Activated CD8-positive, alpha-beta T cell treated with anti-CD3 and anti-CD28 coated beads, Interleukin-2, amount 10 ng/mL, durations not matched to agents 7 days and 5 days (primary cell): ENCODE results near the gene RAPGEF2. TPM values are rescaled to one million over a fixed set of nuclear protein-coding genes. Genes with fewer than 3 reads are reported as not detected.

ENCODE experiments used
- ATAC-seq: fragments of 150-1000 bp; cut with Tn5 transposase; one replicate; pipeline ENCODE4 v1.10.0; 2021; ENCODE audit warnings: moderate library complexity
- CTCF ChIA-PET: fragments of 350-600 bp; sonication (Branson Sonifier 250); formaldehyde crosslinking; loops from one replicate; lab custom pipeline; 2021; ENCODE audit warnings: antibody characterized with exemption; lab: Charles Lee
- POLR2A ChIA-PET: fragments of 350-600 bp; sonication (Branson Sonifier 250); formaldehyde crosslinking; loops from one replicate; lab custom pipeline; 2021; ENCODE audit warnings: antibody characterized with exemption; lab: Charles Lee
- DNase-seq: peaks from one replicate; pipeline ENCODE4 v3.0.0-alpha.2; 2020
- H3K27ac Mint-ChIP-seq: one replicate; pipeline ENCODE4 v1.8.0; 2021; ENCODE audit warnings: mild to moderate bottlenecking, mixed read lengths
- H3K27me3 Mint-ChIP-seq: one replicate; pipeline ENCODE4 v1.8.0; 2021; ENCODE audit warnings: low read depth, mixed read lengths
- H3K36me3 Mint-ChIP-seq: one replicate; pipeline ENCODE4 v1.8.0; 2021; ENCODE audit warnings: low read depth, mixed read lengths
- H3K4me1 Mint-ChIP-seq: one replicate; pipeline ENCODE4 v1.8.0; 2021; ENCODE audit warnings: low read depth, mixed read lengths
- H3K4me3 Mint-ChIP-seq: one replicate; pipeline ENCODE4 v1.8.0; 2021; ENCODE audit warnings: mild to moderate bottlenecking, mixed read lengths
- H3K9me3 Mint-ChIP-seq: one replicate; pipeline ENCODE4 v1.8.0; 2022; ENCODE audit warnings: mixed read lengths; ENCODE audit not compliant: insufficient read depth
- total RNA-seq, 2 experiments: library from RNA; stranded (reverse); gene quantifications; one replicate each; pipeline ENCODE4 v1.2.3, GENCODE V29; 2021

Gene RAPGEF2
- total RNA-seq, 2 experiments from 2014 or later: 10.4 to 12.2 TPM

DNA sequence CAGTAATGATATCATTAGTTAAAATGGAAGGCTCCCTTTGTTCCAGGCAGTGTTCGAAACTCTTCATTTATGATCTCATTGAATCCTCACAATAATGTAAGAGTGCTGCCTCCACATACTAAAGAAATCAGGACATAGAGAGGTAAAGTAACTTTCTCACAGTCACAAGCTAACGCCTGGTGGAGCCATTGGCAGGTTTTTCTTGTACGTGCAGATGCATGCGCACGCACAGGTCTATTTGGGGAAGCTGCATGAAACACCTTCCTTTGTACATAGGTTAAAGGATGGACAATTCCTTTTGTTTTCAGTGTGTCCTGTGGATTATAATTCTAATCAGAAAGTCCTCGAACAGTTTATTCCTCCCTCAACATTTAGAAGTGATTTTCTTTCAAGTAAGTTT lies 176.2 kb downstream of the RAPGEF2 start:
- ATAC-seq: no peak
- no peak overlapping the region for H3K27ac Mint-ChIP-seq
- H3K4me3 Mint-ChIP-seq: no peak overlapping the region
- H3K27me3 Mint-ChIP-seq: no peaks in the 10 kb centered on the region
- H3K4me1 Mint-ChIP-seq: no peaks in the 10 kb centered on the region
- no peaks in the 10 kb centered on the region for H3K9me3 Mint-ChIP-seq
- no peak for DNase-seq
- ChIA-PET POLR2A (no interaction called here), CTCF (no interaction called here)
- peaks cover 3% of the 10 kb centered on the region for H3K36me3 Mint-ChIP-seq

GRCh38 chr4:159280442-159281172 lies 177.7 kb downstream of the RAPGEF2 start:
- Mint-ChIP-seq H3K27me3 (no peaks in the 10 kb centered on the region), H3K27ac (no peak overlapping the region), H3K9me3 (no peaks in the 10 kb centered on the region), H3K4me1 (no peaks in the 10 kb centered on the region), H3K36me3 (peaks cover 3% of the 10 kb centered on the region), H3K4me3 (no peak overlapping the region)
- ATAC-seq (no peak), DNase-seq (no peak)
- ChIA-PET CTCF (no interaction called here), POLR2A (interaction anchor here (0.7 kb wide), 1 partner anchor 1762 kb away, joined by 4 read pairs; no protein-coding TSS in a partner anchor)

GRCh38 chr4:159281771-159282170 lies 178.9 kb downstream of the RAPGEF2 start:
- ChIA-PET CTCF (interaction anchor here (0.7 to 1.5 kb wide), 3 partner anchors 10 to 14 kb away, joined by 3 read pairs; no protein-coding TSS in a partner anchor), POLR2A (no interaction called here)

GRCh38 chr4:159282329-159282728 lies 179.4 kb downstream of the RAPGEF2 start:
- Mint-ChIP-seq H3K36me3 (peaks cover 3% of the 10 kb centered on the region), H3K4me3 (no peak overlapping the region), H3K27ac (no peak overlapping the region), H3K4me1 (no peaks in the 10 kb centered on the region), H3K9me3 (no peaks in the 10 kb centered on the region), H3K27me3 (no peaks in the 10 kb centered on the region)
- no peak for DNase-seq
- POLR2A ChIA-PET: no interaction called here
- CTCF ChIA-PET: interaction anchor here (0.7 to 1.5 kb wide), 3 partner anchors 10 to 14 kb away, joined by 3 read pairs; no protein-coding TSS in a partner anchor
- no peak for ATAC-seq

More at GRCh38 chr4:159281771-159282170, 178.9 kb downstream of the RAPGEF2 start:
- H3K4me1 Mint-ChIP-seq: no peaks in the 10 kb centered on the region
- no peak overlapping the region for H3K27ac Mint-ChIP-seq
- ATAC-seq (no peak), DNase-seq (no peak)
- H3K4me3 Mint-ChIP-seq: no peak overlapping the region
- H3K36me3 Mint-ChIP-seq: peaks cover 3% of the 10 kb centered on the region
- no peaks in the 10 kb centered on the region for H3K27me3 Mint-ChIP-seq
- H3K9me3 Mint-ChIP-seq: no peaks in the 10 kb centered on the region

DNA sequence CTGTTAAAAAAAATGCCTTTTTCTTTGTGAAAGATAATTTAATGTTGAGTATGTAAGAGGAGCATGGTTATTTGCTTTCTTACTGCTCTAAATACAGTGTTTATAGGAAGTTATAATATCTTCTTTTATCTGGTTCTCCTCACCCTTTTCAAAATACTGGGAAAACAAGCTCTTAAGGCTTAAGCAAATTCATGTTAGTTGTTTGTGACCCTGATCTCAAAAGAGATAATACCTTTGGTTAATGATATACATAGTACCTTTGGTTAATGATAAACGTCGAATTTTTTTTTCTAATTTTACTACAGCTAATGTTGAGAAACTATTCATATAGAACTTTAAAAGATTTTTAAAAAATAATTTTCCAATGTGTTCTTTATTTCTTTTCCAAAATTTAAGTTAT lies 180.1 kb downstream of the RAPGEF2 start:
- no peaks in the 10 kb centered on the region for H3K4me1 Mint-ChIP-seq
- ATAC-seq (no peak), DNase-seq (no peak)
- no peaks in the 10 kb centered on the region for H3K36me3 Mint-ChIP-seq
- ChIA-PET POLR2A (no interaction called here), CTCF (interaction anchor here (1.2 to 1.5 kb wide), 2 partner anchors 9 to 15 kb away, joined by 3 read pairs; no protein-coding TSS in a partner anchor)
- H3K27ac Mint-ChIP-seq: no peak overlapping the region
- no peaks in the 10 kb centered on the region for H3K27me3 Mint-ChIP-seq
- H3K4me3 Mint-ChIP-seq: no peak overlapping the region
- no peaks in the 10 kb centered on the region for H3K9me3 Mint-ChIP-seq

DNA sequence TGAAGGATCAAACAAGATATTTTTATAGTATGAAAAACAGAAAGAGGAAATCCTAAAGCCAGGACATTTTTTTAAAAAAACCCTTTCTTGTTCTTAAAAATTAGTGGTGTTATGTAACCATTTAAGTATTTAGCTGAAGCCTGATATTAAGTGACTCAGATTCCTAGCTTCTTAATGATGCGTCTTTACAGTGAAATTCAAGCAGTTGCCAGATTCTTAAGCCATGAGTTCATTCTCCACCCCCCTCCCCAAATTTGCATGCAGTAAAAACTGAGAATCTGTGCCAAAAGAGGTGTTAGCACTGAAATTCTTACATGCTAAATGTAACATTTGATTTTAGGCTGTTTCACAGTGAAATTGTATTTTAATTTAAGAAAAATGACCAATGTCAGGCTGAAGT lies 180.8 kb downstream of the RAPGEF2 start:
- Mint-ChIP-seq H3K4me3 (no peak overlapping the region), H3K27ac (no peak overlapping the region), H3K4me1 (no peaks in the 10 kb centered on the region), H3K9me3 (no peaks in the 10 kb centered on the region), H3K36me3 (no peaks in the 10 kb centered on the region), H3K27me3 (no peaks in the 10 kb centered on the region)
- no peak for ATAC-seq
- POLR2A ChIA-PET: no interaction called here
- DNase-seq: no peak
- CTCF ChIA-PET: no interaction called here

- H3K27ac Mint-ChIP-seq: no peak overlapping the region
- no peak for DNase-seq
- no peaks in the 10 kb centered on the region for H3K4me1 Mint-ChIP-seq
- H3K27me3 Mint-ChIP-seq: no peaks in the 10 kb centered on the region
- CTCF ChIA-PET: no interaction called here
- no peaks in the 10 kb centered on the region for H3K9me3 Mint-ChIP-seq
- H3K36me3 Mint-ChIP-seq: no peaks in the 10 kb centered on the region
- POLR2A ChIA-PET: no interaction called here
- no peak for ATAC-seq
- H3K4me3 Mint-ChIP-seq: no peak overlapping the region
Measured at GRCh38 chr4:159284113-159284512, 181.2 kb downstream of the RAPGEF2 start.

DNA sequence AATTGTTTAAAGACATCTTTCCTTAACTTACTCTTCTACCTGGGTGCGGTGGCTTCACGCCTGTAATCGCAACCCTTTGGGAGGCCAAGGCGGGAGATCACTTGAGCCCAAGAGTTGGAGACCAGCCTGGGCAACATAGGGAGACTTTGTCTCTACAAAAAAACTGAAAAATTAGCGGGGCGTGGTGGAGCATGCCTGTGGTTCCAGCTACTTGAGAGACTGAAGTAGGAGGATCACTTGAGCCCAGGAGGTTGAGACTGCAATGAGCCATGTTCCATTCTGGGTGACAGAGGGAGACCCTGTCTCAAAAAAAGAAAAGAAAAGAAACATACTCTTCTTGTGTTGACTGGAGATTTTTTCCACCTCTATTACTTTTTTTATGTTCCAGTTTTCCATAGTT lies 181.9 kb downstream of the RAPGEF2 start:
- Mint-ChIP-seq H3K27me3 (no peaks in the 10 kb centered on the region), H3K4me3 (no peak overlapping the region), H3K27ac (no peak overlapping the region), H3K9me3 (no peaks in the 10 kb centered on the region), H3K36me3 (no peaks in the 10 kb centered on the region), H3K4me1 (no peaks in the 10 kb centered on the region)
- ATAC-seq: no peak
- ChIA-PET POLR2A (no interaction called here), CTCF (no interaction called here)
- no peak for DNase-seq

- DNase-seq (no peak), ATAC-seq (no peak)
- Mint-ChIP-seq H3K4me1 (no peaks in the 10 kb centered on the region), H3K4me3 (no peak overlapping the region), H3K36me3 (no peaks in the 10 kb centered on the region), H3K27ac (no peak overlapping the region), H3K27me3 (no peaks in the 10 kb centered on the region), H3K9me3 (no peaks in the 10 kb centered on the region)
- CTCF ChIA-PET: no interaction called here
- POLR2A ChIA-PET: no interaction called here
Measured at GRCh38 chr4:159287767-159288166, 184.9 kb downstream of the RAPGEF2 start.

DNA sequence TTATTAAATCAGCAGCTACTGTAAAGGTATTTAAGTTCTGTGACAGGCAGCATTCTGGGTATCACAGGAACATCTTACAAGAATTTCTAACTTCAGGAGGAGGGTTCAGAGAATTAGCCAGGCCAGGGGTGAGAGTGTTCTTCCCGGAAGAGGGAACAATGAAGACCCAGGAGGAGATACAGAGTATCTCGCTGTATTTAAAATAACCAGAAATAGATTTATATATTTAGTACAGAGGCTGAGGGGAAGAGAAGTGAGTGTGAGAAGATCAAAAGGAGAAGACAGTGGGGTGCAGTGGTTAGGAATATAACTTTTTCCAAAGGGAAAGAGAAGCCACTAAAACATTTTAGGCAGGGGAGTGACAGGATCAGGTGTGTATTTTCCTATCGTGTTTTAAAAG lies 186.8 kb downstream of the RAPGEF2 start:
- POLR2A ChIA-PET: no interaction called here
- Mint-ChIP-seq H3K9me3 (no peaks in the 10 kb centered on the region), H3K4me3 (no peak overlapping the region), H3K27me3 (no peaks in the 10 kb centered on the region), H3K4me1 (no peaks in the 10 kb centered on the region), H3K27ac (no peak overlapping the region), H3K36me3 (no peaks in the 10 kb centered on the region)
- CTCF ChIA-PET: no interaction called here
- DNase-seq (no peak), ATAC-seq (no peak)

- Mint-ChIP-seq H3K9me3 (no peaks in the 10 kb centered on the region), H3K27me3 (no peaks in the 10 kb centered on the region), H3K4me3 (no peak overlapping the region), H3K27ac (no peak overlapping the region), H3K36me3 (no peaks in the 10 kb centered on the region), H3K4me1 (no peaks in the 10 kb centered on the region)
- ChIA-PET CTCF (no interaction called here), POLR2A (no interaction called here)
- ATAC-seq (no peak), DNase-seq (no peak)
Measured at GRCh38 chr4:159290321-159291030, 187.6 kb downstream of the RAPGEF2 start.

- ATAC-seq (no peak), DNase-seq (no peak)
- ChIA-PET CTCF (interaction anchor here (1.2 kb wide), 1 partner anchor 9 kb away, joined by 3 read pairs; no protein-coding TSS in a partner anchor), POLR2A (no interaction called here)
- H3K36me3 Mint-ChIP-seq: no peaks in the 10 kb centered on the region
- H3K4me1 Mint-ChIP-seq: no peaks in the 10 kb centered on the region
- no peaks in the 10 kb centered on the region for H3K9me3 Mint-ChIP-seq
- no peaks in the 10 kb centered on the region for H3K27me3 Mint-ChIP-seq
- H3K27ac Mint-ChIP-seq: no peak overlapping the region
- H3K4me3 Mint-ChIP-seq: no peak overlapping the region
Measured at GRCh38 chr4:159291176-159291575, 188.3 kb downstream of the RAPGEF2 start.
